BJ (cell line): ENCODE data around the gene TEKT5. TPM values are rescaled to one million over a fixed set of nuclear protein-coding genes. Genes with fewer than 3 reads are reported as not detected.

Experiments used
- CTCF ChIA-PET: fragments of 350-600 bp; formaldehyde crosslinking; extraction: SDS; loops from one replicate; lab custom pipeline; 2021; ENCODE audit warnings: antibody characterized with exemption, inconsistent platforms; lab: Yijun Ruan, JAX
- POLR2A ChIA-PET: fragments of 300-600 bp; sonication (Branson Sonifier 250); formaldehyde crosslinking; extraction: SDS; loops from one replicate; lab custom pipeline; 2021; ENCODE audit warnings: antibody characterized with exemption; lab: Charles Lee
- DNase-seq: peaks from one replicate; pipeline ENCODE4 v3.0.0-alpha.2; 2011; ENCODE audit warnings: low read depth
- H3K27me3 ChIP-seq: 2 replicates; pipeline ENCODE4 v1.6.0; 2011; ENCODE audit warnings: low read length; ENCODE audit not compliant: control insufficient read depth, insufficient read depth
- H3K36me3 ChIP-seq: 2 replicates; pipeline ENCODE4 v1.5.1; 2011; ENCODE audit warnings: low read length; ENCODE audit not compliant: control insufficient read depth, insufficient read depth
- H3K4me3 ChIP-seq: 2 replicates; pipeline ENCODE4 v1.5.1; 2011; ENCODE audit warnings: low read depth, mild to moderate bottlenecking, control low read depth, low read length
- polyA plus RNA-seq: library from polyadenylated mRNA; depleted of rRNA; stranded (reverse); fragments of >200 nt; gene quantifications from 2 replicates; pipeline ENCODE4 v1.2.3, GENCODE V29; 2011
- TF ChIP-seq, protein P1 (sequence below): IDR thresholded peaks from 2 replicates; pipeline ENCODE4 v1.5.1; 2011; ENCODE audit warnings: low read depth, mild to moderate bottlenecking, control low read depth, inconsistent platforms, low read length, moderate library complexity; ENCODE audit not compliant: insufficient read depth

TEKT5 gene
- polyA plus RNA-seq, 1 experiment: not detected

DNA sequence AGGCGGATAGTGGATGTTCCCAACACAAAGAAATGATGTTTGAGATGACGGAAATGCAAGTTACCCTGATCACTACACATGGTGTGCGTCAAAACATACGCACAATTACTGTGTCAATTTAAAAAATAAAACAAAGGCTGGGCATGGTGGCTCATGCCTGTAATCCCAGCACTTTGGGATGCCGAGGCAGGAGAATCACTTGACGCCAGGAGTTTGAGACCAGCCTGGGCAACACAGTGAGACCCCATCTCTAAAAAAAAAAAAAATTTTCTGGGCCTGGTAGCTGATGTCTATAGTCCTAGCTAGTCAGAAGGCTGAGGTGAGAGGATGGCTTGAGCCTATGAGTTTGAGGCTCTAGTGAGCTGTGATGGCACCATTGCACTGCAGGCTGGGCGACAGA lies 51.8 kb downstream of the TEKT5 start:
- Histone ChIP-seq H3K4me3 (no peak overlapping the region), H3K36me3 (no peaks in the 10 kb centered on the region), H3K27me3 (no peaks in the 10 kb centered on the region)
- no peak for DNase-seq
- POLR2A ChIA-PET: no interaction called here
- TF ChIP-seq, protein P1, sequence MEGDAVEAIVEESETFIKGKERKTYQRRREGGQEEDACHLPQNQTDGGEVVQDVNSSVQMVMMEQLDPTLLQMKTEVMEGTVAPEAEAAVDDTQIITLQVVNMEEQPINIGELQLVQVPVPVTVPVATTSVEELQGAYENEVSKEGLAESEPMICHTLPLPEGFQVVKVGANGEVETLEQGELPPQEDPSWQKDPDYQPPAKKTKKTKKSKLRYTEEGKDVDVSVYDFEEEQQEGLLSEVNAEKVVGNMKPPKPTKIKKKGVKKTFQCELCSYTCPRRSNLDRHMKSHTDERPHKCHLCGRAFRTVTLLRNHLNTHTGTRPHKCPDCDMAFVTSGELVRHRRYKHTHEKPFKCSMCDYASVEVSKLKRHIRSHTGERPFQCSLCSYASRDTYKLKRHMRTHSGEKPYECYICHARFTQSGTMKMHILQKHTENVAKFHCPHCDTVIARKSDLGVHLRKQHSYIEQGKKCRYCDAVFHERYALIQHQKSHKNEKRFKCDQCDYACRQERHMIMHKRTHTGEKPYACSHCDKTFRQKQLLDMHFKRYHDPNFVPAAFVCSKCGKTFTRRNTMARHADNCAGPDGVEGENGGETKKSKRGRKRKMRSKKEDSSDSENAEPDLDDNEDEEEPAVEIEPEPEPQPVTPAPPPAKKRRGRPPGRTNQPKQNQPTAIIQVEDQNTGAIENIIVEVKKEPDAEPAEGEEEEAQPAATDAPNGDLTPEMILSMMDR: no peak
- CTCF ChIA-PET: interaction anchor here (0.6 to 1.4 kb wide), 3 partner anchors 25 to 63 kb away, joined by 4 read pairs; partner anchors contain the start of gene EMP2

DNA sequence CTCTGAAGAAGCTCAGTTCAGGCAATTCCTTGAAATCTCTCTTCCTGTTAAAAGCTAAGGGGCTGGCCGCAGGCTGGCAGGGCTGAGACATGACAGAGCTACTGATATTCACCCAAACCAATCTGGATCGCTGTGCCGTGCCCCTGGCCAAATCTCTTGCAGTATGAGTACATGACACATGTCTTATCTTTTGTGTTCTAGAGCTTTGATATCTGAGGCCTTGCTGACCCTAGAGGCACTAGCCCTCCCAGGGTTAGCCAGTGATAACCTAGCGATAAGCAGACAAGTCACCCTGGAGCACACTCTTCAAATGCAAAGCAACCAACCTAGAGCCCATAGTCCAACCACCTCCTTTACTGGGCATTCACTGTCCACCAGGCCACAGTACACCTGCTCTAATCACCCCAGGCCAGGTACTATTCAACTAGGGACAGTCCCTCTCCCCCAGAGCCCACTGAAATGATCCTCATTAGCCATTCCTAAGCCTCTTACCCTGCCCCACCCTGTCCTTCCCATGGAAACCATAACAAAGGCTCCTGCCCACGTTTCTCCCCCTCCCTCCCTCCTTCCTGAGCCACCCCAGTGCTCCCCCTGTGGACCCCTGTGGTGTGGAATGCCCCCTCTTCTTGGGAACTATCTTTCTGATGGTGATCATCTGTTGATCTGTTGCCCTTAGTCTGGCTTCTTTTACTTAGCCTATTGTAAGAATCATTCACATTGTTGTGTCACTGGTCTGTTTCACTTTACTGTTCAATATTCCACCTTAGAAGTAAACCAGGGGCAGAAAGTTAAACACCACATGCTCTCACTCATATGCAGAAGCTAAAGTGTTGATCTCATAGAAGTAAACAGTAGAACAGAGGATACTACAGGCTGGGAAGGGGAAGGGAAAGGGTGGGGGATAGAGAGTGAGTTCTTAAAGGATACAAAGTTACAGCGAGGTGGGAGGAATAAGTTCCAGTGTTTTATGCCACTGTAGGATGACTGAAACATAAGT lies 52.5 kb downstream of the TEKT5 start:
- POLR2A ChIA-PET: no interaction called here
- Histone ChIP-seq H3K36me3 (no peaks in the 10 kb centered on the region), H3K27me3 (no peaks in the 10 kb centered on the region), H3K4me3 (no peak overlapping the region)
- CTCF ChIA-PET: interaction anchor here (1.4 kb wide), 1 partner anchor 26 kb away, joined by 4 read pairs; no protein-coding TSS in a partner anchor
- no peak for DNase-seq
- TF ChIP-seq, protein P1: no peak

DNA sequence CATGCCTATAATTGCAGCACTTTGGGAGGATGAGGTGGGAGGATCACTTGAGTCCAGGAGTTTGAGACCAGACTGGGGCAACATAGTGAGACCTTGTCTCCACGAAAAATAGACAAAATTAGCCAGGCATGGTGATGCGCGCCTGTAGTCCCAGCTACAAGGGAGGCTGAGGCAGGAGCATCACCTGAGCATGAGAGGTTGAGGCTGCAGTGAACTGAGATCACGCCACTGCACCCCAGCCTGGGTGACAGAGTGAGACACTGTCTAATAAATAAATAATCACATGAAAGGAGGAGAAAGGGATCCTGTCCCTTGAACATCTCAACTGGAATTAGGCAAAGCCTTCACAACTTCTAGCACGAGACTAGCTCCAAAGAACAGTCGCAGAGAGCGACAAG lies 53.2 kb downstream of the TEKT5 start:
- H3K36me3 ChIP-seq: no peaks in the 10 kb centered on the region
- H3K27me3 ChIP-seq: no peaks in the 10 kb centered on the region
- TF ChIP-seq, protein P1: no peak
- no peak overlapping the region for H3K4me3 ChIP-seq
- ChIA-PET CTCF (no interaction called here), POLR2A (no interaction called here)
- DNase-seq: no peak

DNA sequence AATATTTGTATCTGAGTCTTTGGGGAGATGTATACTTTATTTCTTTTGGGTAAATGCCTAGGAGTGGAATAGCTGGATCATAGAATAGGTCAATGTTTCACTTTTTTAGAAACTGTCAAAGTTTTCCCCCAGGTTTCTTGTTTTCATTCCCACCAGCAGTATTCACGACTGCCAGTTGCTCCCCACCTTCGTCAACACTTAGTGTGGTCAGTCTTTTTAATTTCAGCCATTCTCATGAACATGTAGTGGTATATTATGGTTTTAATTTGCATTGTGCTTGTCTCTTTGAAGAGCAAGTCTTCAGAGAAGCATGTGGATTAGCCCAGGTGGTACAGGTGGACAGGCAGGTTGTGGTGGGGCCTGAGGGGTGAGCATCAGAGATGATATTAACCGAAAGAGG lies 53.8 kb downstream of the TEKT5 start:
- Histone ChIP-seq H3K36me3 (no peaks in the 10 kb centered on the region), H3K27me3 (no peaks in the 10 kb centered on the region), H3K4me3 (no peak overlapping the region)
- ChIA-PET CTCF (no interaction called here), POLR2A (no interaction called here)
- TF ChIP-seq, protein P1: no peak
- no peak for DNase-seq

DNA sequence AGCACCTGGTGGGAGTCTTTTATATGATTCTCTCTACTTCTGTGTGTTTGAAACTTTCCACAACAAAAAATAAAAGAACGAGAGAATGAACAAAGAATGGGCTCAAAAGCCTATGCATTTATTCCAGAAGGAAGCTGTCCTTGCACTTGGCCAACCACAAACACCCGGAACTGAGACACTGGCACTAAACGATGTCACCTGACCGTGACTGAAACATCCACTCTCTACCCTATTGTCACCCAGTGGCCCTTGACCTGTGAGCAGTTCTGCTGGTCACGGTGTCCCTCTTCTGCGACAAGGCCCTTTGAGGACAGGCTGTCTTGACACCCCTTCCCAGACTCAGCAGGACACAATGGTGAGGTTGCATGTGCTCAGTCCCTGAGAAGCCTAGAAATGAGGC lies 56.6 kb downstream of the TEKT5 start:
- TF ChIP-seq, protein P1: no peak
- ChIA-PET POLR2A (no interaction called here), CTCF (interaction anchor here (0.9 kb wide), 1 partner anchor 10 kb away, joined by 3 read pairs; no protein-coding TSS in a partner anchor)
- no peak overlapping the region for H3K4me3 ChIP-seq
- H3K27me3 ChIP-seq: no peaks in the 10 kb centered on the region; the same call in 1 of the 2 replicates
- H3K36me3 ChIP-seq: no peaks in the 10 kb centered on the region
- no peak for DNase-seq
